G401.6 (cell line): Measurements from ENCODE around the gene C21orf91.
"Not testable (repeated sequence)": the region's sequence is repeated elsewhere in the genome, so short reads cannot be mapped to it uniquely, and the experiment has no call there.

Source experiments
- FAIRE-seq: peaks from 2 replicates; lab custom pipeline; 2012; peaks lifted over from hg19 to GRCh38; lab: Jason Lieb, UNC

Gene C21orf91

GRCh38 chr21:17777072-17777765, 41.9 kb downstream of the C21orf91 start:
- no peak for FAIRE-seq

- FAIRE-seq = no peak
Observed at GRCh38 chr21:17775431-17776126, 43.6 kb downstream of the C21orf91 start.

GRCh38 chr21:17775021-17775420, 44.1 kb downstream of the C21orf91 start:
- not testable (repeated sequence) for FAIRE-seq

GRCh38 chr21:17769447-17769845, 49.7 kb downstream of the C21orf91 start:
- no peak for FAIRE-seq

- FAIRE-seq = no peak
Observed at GRCh38 chr21:17768840-17769446, 50.2 kb downstream of the C21orf91 start.

GRCh38 chr21:17765207-17765606, 53.9 kb downstream of the C21orf91 start:
- FAIRE-seq = no peak

GRCh38 chr21:17763288-17764037, 55.7 kb downstream of the C21orf91 start:
- no peak for FAIRE-seq

- FAIRE-seq = no peak
Observed at GRCh38 chr21:17759511-17760178, 59.5 kb downstream of the C21orf91 start.

- no peak for FAIRE-seq
Observed at GRCh38 chr21:17758683-17759082, 60.5 kb downstream of the C21orf91 start.

GRCh38 chr21:17757671-17758070, 61.5 kb downstream of the C21orf91 start:
- no peak for FAIRE-seq

- FAIRE-seq = no peak
Observed at GRCh38 chr21:17753736-17754135, 65.4 kb downstream of the C21orf91 start.

GRCh38 chr21:17752171-17752570, 67.0 kb downstream of the C21orf91 start:
- no peak for FAIRE-seq

- FAIRE-seq = no peak
Observed at GRCh38 chr21:17746920-17747319, 72.2 kb downstream of the C21orf91 start.

- FAIRE-seq = no peak
Observed at GRCh38 chr21:17745086-17745485, 74.1 kb downstream of the C21orf91 start.

- FAIRE-seq = no peak
Observed at GRCh38 chr21:17742940-17743592, 76.1 kb downstream of the C21orf91 start.

- no peak for FAIRE-seq
Observed at GRCh38 chr21:17742181-17742580, 77.0 kb downstream of the C21orf91 start.
